Stimulated activated CD4-positive, alpha-beta T cell treated with anti-CD3 and anti-CD28 coated beads, Interleukin-4, amount 100 ng/mL, for 4 hours (primary cell): ENCODE measurements around the gene TMEM220.
"Not testable (repeated sequence)": the region's sequence is repeated elsewhere in the genome, so short reads cannot be mapped to it uniquely, and the experiment has no call there.

ENCODE experiments used
- DNase-seq, 2 experiments: peaks; one replicate each; pipeline ENCODE4 v3.0.0-alpha.2; 2020

TMEM220 gene

GRCh38 chr17:10754861-10755591 is 25.2 kb upstream of the TMEM220 start:
- no peak for DNase-seq

DNA sequence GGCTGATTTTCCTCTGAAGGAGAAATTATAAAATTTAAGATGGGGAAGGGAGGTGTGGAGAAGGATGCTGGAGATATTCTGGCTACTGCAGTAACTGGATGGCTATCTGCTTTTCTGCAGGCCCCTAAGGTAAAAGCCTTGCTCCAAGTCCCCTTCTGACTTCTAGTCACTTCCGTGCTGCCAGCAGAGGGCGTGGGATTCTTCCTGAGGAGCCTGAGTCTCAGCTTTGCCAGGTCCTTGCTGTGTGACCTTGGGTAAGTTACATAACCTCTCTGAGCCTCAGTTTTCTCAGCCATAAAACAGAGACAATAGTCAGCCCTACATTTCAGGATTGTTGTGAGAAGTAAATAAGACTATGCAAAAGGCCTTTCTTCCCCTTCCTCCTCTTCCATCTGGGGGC is 24.3 kb upstream of the TMEM220 start:
- DNase-seq, result no peak

GRCh38 chr17:10752696-10753095 is 22.9 kb upstream of the TMEM220 start:
- no peak for DNase-seq

DNA sequence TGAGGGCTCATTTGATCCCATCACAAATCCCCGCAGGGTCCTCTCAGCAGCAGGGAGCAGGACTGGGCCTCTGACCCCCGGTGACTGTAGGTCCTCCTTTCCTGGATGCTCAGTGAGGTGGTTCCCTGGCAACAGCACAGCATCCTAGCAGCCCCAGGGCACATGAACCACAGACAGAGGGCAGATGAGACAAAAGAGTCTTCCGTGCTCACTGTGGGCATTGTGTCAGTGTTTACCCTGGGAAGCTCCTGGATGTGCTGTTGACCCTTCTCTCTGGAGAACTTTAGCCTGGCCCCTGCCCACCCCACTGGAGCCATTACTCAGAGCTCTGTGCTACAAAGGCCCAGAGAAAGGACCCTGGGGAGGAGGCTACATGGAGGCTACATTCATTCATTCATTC is 21.7 kb upstream of the TMEM220 start:
- no peak for DNase-seq

- DNase-seq, result no peak
Measured at GRCh38 chr17:10750210-10750609, 20.4 kb upstream of the TMEM220 start.

- DNase-seq, result no peak
Measured at GRCh38 chr17:10748531-10749181, 18.8 kb upstream of the TMEM220 start.

DNA sequence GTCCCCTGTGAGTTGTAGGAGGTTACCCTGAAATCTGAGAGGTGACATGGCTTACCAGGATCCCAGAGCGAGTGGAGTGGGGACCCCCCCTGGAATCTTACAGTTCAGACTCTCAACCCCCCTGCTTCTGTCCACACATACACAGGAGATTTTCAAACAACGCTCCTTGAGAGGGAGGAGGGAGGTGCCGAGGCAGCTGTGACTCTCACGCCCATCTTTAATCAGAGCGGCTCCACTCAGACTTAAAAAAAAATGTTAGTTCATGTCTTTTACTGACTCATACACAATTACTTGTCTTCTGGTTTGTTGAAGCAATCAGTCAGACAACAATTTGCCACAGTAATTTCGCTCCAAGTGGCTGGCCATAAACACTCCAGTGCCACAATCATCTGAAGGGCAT is 15.4 kb upstream of the TMEM220 start:
- DNase-seq, result no peak

- DNase-seq, result no peak
Measured at GRCh38 chr17:10744501-10745000, 14.7 kb upstream of the TMEM220 start.

DNA sequence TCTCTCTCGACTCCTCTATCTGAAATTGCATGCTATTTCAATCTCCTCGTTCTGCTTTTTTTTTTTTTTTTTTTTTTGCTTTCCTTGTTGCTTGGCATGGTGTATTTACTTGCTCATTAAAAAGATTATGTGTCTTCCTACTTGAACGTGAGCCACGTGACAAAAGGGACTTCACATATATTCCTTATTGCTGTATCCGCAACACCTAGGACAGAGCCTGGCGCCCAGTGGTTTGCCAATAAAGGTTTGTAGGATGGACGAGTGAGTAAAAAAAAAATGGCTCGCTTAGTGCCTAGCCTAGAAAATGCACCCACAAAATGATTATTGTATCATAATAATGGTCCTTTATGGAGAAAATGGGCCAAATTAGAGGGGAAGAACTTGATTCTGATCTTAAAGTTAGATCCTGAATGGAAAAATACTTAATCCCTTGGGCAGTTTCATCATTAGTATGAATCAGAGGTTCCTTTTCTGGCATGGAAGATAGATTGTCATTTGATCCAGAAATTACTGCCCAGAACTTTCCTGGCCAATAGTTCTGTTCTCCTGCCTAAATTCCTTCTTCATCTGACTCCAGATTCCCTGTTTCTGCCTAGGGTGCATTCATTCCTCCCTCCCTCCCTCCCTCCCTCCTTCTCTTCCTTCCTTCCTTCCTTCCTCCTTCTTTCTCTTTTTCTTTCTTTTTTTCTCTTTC is 13.6 kb upstream of the TMEM220 start:
- DNase-seq, result no peak

- DNase-seq, result no peak
Measured at GRCh38 chr17:10742431-10742830, 12.6 kb upstream of the TMEM220 start.

DNA sequence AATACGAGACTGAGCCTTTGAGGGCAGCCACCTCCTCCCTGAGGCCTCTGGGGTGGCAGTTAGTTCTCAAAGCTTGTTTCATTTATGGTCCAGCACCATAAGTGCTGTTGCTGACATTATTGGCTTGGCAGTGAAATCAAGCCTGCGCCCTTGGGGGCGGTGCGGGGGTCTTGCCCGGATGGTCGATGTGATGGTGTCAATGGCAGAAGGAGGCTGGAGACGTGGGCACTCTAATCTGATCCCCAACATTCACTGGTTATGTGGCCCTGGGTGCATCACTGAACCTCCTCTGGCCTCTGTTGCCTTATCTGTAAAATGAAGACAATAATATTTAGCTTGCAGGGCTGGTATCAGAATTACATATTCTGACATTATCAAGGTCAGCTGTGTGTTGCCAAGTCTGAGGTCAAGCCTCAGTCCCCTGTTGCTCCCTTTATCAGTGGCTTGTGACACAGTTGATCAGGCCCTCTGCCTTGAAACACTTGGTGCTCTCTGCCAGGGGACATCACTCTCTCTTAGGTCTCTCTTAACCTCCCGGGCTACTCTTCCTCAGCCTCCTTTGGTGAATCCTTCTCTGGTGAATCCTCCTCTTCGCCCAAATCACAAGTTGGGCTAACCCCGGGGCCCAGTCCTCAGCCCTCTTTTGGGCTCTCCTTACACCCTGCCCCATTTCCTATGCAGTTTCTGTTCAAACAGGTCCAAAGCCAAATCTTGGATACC is 11.8 kb upstream of the TMEM220 start:
- no peak for DNase-seq

DNA sequence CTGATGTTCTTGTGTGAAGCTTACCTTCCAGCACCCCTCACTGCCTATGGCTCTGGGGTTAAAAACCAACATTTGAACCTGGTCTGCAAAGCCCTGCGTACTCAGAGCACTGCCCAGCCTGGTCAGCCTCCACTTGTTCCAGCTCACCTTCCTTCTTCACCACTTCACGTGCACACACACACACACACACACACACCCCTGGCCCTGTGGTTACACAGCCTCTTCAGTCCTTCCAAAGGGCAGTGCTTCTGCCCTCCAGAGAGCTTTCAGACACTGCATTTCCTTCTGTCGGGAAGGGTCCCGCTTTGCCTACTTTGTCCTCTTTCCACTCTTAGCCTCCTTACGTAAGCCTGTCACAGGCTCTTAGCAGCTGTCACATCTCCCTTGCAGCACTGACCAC is 9.6 kb upstream of the TMEM220 start:
- no peak for DNase-seq

GRCh38 chr17:10738521-10739258 is 8.9 kb upstream of the TMEM220 start:
- no peak for DNase-seq

DNA sequence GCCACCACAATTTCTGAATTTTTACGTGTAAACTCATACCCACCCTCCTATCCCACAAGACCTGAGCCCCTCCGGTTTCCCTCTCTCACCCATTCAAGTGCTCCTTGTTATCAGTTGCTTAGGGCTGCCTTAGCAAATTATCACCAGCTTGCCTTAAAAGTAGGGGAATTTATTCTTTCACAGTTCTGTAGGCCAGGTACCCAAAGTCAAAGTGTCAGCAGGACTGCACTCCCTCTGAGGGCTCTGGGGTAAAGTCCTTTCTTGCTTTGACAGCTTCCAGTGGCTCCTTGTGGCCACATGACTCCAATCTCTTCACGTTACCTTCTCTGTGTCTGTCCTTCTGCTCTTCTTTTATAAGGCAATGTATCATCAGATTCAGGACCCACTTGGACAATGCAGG is 7.9 kb upstream of the TMEM220 start:
- DNase-seq, result no peak

DNA sequence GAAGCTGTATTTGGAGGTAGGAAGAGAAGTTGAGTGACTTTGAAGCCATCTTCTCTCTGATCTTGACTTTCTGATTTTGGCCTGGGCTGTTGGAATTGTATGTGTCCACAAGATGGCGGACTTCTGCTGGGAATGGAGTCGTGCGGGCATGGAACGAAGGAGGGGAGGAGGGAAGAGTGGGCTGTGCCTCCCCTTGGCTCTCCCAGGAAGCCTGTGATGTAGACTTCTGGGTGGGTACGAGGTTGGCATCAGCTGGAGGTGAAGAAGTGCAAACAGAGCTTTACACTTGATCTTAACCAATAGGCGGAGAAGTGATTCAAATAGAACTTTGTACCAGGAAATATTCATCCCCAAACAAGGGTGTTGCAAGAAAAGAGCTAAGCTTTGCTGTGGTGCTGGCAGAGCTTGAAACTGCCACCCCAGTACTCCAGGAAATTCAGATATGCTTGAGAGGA is 7.4 kb upstream of the TMEM220 start:
- peak; percentile 12 to 14 for DNase-seq

- DNase-seq, result no peak
Measured at GRCh38 chr17:10735821-10736220, 6.0 kb upstream of the TMEM220 start.

GRCh38 chr17:10735251-10735650 is 5.4 kb upstream of the TMEM220 start:
- DNase-seq, result no peak

GRCh38 chr17:10733666-10734065 is 3.8 kb upstream of the TMEM220 start:
- DNase-seq, result no peak

DNA sequence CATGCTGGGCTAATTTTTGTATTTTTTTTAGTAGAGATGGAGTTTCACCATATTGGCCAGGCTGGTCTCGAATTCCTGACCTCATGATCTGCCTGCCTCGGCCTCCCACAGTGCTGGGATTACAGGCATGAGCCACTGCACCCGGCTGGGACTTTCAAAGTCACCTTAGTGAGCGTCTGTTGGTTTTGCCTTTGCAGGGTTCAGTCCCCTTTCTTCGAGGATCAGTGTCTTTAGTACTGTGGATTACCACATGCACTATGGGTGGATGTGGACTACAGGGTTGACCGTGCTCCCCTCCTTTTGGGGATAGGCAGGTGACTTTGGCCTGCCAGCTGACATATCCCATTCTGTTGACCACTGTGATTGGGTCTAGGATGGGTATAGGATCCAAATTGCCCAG is 2.3 kb upstream of the TMEM220 start:
- DNase-seq, result not testable (repeated sequence)

DNA sequence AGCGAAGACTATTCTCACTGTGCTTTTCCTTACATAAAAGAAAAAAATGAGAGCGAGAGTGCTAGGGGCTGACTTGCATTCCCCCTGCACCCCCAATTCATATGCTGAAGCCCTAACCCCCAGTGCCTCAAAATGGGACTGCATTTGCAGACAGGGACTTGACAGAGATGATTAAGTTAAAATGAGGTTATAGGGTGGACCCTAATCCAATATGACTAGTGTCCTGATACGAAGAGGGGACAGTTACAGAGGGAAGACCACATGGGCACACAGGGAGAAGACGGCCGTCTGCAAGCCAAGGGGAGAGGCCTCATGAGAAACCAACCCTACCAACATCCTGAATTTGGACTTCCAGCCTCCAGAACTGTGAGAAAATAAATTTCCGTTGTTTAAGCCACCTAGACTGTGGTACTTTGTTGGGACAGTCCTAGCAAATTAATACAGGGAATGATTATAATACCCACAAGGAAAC is 1.6 kb upstream of the TMEM220 start:
- no peak for DNase-seq

DNA sequence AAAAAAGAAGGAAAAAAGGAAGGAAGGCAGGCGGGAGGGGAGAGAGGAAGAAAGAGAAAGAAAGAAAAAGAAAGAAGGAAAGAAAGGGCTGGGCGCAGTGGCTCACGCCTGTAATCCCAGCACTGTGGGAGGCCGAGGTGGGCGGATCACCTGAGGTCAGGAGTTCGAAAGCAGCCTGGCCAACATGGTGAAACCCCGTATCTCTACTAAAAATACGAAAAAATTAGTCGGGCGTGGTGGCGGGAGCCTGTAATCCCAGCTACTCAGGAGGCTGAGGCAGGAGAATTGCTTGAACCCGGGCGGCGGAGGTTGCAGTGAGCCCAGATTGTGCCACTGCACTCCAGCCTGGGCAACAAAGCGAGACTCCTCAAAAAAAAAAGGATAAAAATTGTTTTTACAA is 424 bp upstream of the TMEM220 start:
- DNase-seq, result not testable (repeated sequence)

- DNase-seq, result no peak
Measured at GRCh38 chr17:10728331-10728892, 1.4 kb downstream of the TMEM220 start.
